HepG2 (cell line): ENCODE results near the gene NDOR1. TPM values are rescaled to one million over a fixed set of nuclear protein-coding genes. Genes with fewer than 3 reads are reported as not detected.

Source experiments
- HMGXB4 ChIP-seq, 2 experiments: sonication (generic) in 1 of 2; formaldehyde crosslinking in 1 of 2; IDR thresholded peaks; 2 replicates each; pipeline versions ENCODE4 v1.4.0 to v1.6.1; 2018 to 2020; ENCODE audit warnings: missing genetic modification reagents in 2 of 2, borderline replicate concordance in 1 of 2, low read depth in 1 of 2, mild to moderate bottlenecking in 1 of 2, missing biosample characterization in 1 of 2
- MXD1 ChIP-seq: sonication (generic); formaldehyde crosslinking; IDR thresholded peaks from 2 replicates; pipeline ENCODE4 v1.4.0; 2020; ENCODE audit warnings: mild to moderate bottlenecking, missing genetic modification reagents
- PRDM4 ChIP-seq: sonication (generic); formaldehyde crosslinking; IDR thresholded peaks from 2 replicates; pipeline ENCODE4 v1.9.0; 2021; ENCODE audit warnings: missing genetic modification reagents, borderline replicate concordance
- SIX1 ChIP-seq: sonication (generic); formaldehyde crosslinking; IDR thresholded peaks from 2 replicates; pipeline ENCODE4 v1.4.0; 2020; ENCODE audit warnings: missing genetic modification reagents, borderline replicate concordance
- TEAD2 ChIP-seq: sonication (generic); formaldehyde crosslinking; IDR thresholded peaks from 2 replicates; pipeline ENCODE4 v1.9.0; 2021; ENCODE audit warnings: missing genetic modification reagents
- TFE3 ChIP-seq: IDR thresholded peaks from 2 replicates; pipeline ENCODE4 v1.6.1; 2016
- THAP8 ChIP-seq: sonication (generic); formaldehyde crosslinking; IDR thresholded peaks from 2 replicates; pipeline ENCODE4 v1.5.1; 2020; ENCODE audit warnings: missing genetic modification reagents, mild to moderate bottlenecking, borderline replicate concordance
- ZFP36L2 ChIP-seq: sonication (generic); formaldehyde crosslinking; IDR thresholded peaks from 2 replicates; pipeline ENCODE4 v1.4.0; 2020; ENCODE audit warnings: missing genetic modification reagents
- ZNF142 ChIP-seq: sonication (generic); formaldehyde crosslinking; IDR thresholded peaks from 2 replicates; pipeline ENCODE4 v1.4.0; 2020; ENCODE audit warnings: missing genetic modification reagents
- ZNF180 ChIP-seq: sonication (generic); formaldehyde crosslinking; IDR thresholded peaks from 2 replicates; pipeline ENCODE4 v1.4.0; 2020; ENCODE audit warnings: low read depth, missing genetic modification reagents, borderline replicate concordance
- ZNF615 ChIP-seq: sonication (generic); formaldehyde crosslinking; IDR thresholded peaks from 2 replicates; pipeline ENCODE4 v1.5.0; 2020; ENCODE audit warnings: mild to moderate bottlenecking, missing genetic modification reagents, borderline replicate concordance
- ZNF720 ChIP-seq: sonication (generic); formaldehyde crosslinking; IDR thresholded peaks from 2 replicates; pipeline ENCODE4 v1.4.0; 2020; ENCODE audit warnings: missing genetic modification reagents
- ZNF761 ChIP-seq: sonication (generic); formaldehyde crosslinking; conservative IDR thresholded peaks from 2 replicates; pipeline ENCODE4 v1.4.0; 2020; ENCODE audit warnings: mild to moderate bottlenecking, missing genetic modification reagents
- polyA plus RNA-seq, 8 experiments: library from polyadenylated mRNA; depleted of rRNA in 3 of 8; stranded (reverse) in 7 of 8; unstranded in 1 of 8; fragments of >200 nt; fragmentation: Illumina TruSeq in 4 of 8; extraction: Trizol in 4 of 8; gene quantifications; 2 replicates each; pipeline versions ENCODE4 v1.2.1 to v1.2.3, GENCODE V29; 2011 to 2016; ENCODE audit warnings: low read depth in 4 of 8, missing spikeins in 1 of 8, mixed read lengths in 1 of 8; ENCODE audit not compliant: insufficient read depth in 1 of 8
- total RNA-seq, 5 experiments: library from RNA; depleted of rRNA; stranded (reverse); fragments of >200 nt; fragmentation: Illumina TruSeq; extraction: Trizol; gene quantifications; 2 replicates each; pipeline ENCODE4 v1.2.3, GENCODE V29; 2016; ENCODE audit warnings: low read depth in 1 of 5

NDOR1 gene
- total and polyA plus RNA-seq, 2 of the 13 experiments (the other 11 are each of a cell fraction or from before 2014, with no cell fraction given): 3.6 to 8.7 TPM

- TF ChIP-seq MXD1 (CRISPR knock-in tag) (no peak), ZNF142 (CRISPR knock-in tag) (no peak), ZNF720 (no peak), ZNF180 (no peak), THAP8 (CRISPR knock-in tag) (no peak), TEAD2 (CRISPR knock-in tag) (no peak), TFE3 (CRISPR knock-in tag) (0 out of 2 replicates have a peak, but pooled peaks have one; percentile 19), PRDM4 (CRISPR knock-in tag) (no peak), HMGXB4 (CRISPR knock-in tag; IDR thresholded peaks at IDR 0.05; ENCODE audit: borderline replicate concordance in 1 of 2, low read depth in 1 of 2) (peak; percentile 69 to 73; a peak in 3 of 4 replicates), SIX1 (CRISPR knock-in tag) (no peak), ZNF615 (CRISPR knock-in tag) (no peak), ZNF761 (no peak; the same call in 1 of the 2 replicates), ZFP36L2 (CRISPR knock-in tag) (no peak)
Observed at GRCh38 chr9:137205126-137206069, at the start of gene NDOR1, which contains the start of gene TMEM203 (continued).
